Measurements from ENCODE around the gene NUP160.
"Not testable (repeated sequence)": the region's sequence is repeated elsewhere in the genome, so short reads cannot be mapped to it uniquely, and the experiment has no call there.

Gene NUP160

DNA sequence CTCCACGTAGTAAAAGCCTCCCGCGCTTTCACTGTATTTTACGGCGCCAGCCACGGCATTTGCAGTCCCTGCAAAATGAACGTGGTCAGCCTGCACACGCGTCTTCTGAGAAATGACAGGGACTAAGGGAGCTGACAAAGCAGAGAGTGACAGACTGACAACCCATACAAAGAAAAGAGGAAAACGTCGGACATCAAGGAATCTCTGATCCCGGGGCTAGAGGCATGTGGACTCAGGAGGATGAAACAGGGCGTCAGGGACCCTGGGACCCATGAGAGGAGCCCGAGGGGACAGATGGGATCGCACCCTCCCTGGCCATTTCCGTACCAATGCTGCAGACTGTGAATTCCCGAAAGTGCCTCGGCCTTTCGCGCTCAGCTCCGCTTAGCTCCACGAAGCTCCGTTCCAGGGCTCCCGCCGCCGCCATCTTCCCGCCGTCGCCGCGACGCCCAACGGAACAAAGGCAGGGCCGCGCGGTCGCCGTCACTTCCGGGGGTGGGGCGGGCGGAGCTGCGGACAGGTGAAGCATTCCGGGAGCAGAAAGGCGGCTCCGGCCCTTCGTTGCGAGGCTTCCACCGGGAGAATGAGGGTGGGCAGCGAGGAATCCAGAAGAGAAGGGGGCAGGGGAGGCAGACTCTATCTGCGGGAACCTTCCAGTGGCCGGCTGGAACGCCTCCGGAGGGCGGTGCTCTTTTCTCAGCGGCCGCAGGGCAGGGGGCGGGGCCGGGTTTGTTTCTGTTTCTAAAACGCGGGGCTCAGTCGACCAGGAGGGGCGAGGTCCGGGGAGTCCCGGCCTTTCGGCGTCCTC is at the start of gene NUP160:
NUP160 (minus strand) TSS at position 459 of the 808 bp plus-strand sequence; CDS start at position 427, 32 bp downstream.
- peak; percentile 84 for DNase-seq

GRCh38 chr11:47896199-47896598 is 48.0 kb upstream of the NUP160 start:
- no peak for DNase-seq

GRCh38 chr11:47895035-47895434 is 46.9 kb upstream of the NUP160 start:
- no peak for DNase-seq

GRCh38 chr11:47892546-47893276 is 44.6 kb upstream of the NUP160 start:
- not testable (repeated sequence) for DNase-seq

DNA sequence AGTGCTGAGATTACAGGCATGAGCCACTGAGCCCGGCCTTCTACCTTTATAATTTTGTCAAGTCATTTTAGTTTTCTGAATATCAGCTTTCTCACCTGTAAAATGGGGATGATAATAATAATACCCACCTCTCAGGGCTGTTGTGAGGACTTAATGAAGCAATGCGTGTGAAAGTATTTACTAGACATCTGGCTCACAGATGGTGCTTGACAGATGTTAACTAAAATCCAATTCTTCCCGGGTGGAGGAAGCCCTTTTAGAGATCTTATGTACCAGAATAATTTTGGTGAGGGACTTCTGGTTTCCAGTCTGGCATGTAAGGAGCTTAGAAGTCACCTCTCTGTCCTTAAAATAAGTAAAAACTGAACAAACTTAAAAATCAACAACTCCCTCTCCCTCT is 43.7 kb upstream of the NUP160 start:
- no peak for DNase-seq

DNA sequence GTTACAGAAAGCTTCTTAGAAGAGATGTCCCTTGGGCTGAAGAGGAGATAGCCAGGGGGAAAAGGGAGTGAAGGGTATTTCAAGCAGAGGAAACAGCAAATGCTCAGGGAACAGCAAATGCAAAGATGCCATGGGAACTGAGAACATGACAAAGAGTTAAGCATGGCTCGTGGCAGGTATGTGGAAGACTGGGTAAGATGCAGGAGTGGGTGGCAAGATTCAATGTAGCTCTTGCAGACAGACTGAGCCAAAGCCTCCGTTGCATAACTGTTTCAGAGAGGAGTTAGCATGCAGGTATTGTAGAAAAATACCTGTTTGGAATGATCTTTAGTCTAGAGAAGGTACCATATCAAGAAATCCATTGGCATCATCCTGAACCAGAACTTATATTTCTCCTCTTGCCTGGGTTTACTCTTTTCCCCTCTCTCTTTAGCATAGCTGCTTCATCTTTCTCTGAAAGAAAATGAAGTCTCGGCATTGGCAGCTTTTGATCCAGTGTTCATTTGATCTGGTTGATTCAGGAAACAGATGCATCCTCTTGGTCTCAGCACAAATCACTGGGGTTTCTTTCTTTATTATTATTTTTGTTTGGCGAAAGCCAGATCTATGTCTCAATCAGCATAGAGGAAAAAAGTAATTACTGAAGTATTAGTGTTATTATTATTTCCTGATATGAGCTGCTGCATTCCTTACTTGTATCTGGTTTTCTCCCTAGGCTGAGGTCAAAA is 41.7 kb upstream of the NUP160 start:
- DNase-seq: peak; percentile 20

- no peak for DNase-seq
Observed at GRCh38 chr11:47887910-47888569, 39.9 kb upstream of the NUP160 start.

DNA sequence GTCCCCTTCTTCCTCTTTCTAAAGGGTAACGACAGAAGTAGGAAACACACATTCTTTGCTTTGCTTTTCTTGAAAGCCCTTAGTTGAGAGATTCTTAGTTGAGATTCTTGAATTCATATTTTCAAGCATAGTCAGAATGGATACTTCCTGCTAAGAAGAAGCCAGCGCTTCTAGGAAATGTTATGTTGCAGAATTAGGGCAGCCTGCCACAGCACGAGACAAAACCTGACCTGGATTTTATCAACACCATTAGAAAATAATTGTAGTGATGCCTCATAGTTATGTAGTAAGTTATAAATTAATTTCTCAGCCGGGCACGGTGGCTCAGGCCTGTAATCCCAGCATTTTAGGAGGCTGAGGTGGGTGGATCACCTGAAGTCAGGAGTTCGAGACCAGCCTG is 37.9 kb upstream of the NUP160 start:
- DNase-seq: peak; percentile 33

- DNase-seq: not testable (repeated sequence)
Observed at GRCh38 chr11:47882437-47882836, 34.3 kb upstream of the NUP160 start.

- DNase-seq: no peak
Observed at GRCh38 chr11:47881145-47881544, 33.0 kb upstream of the NUP160 start.

- no peak for DNase-seq
Observed at GRCh38 chr11:47879259-47880158, 31.4 kb upstream of the NUP160 start.

DNA sequence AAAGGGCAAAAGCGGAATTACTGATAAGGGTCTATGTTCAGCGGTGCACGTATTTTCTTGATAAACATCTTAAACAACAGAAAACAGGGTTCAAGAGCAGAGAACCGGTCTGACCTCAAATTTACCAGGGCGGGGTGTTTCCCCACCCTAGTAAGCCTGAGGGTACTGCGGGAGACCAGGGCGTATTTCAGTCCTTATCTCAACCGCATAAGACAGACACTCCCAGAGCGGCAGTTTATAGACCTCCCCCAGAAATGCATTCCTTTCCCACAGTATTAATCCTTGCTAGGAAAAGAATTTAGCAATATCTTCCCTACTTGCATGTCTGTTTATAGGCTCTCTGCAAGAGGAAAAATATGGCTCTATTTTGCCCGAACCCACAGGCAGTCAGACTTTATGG is 27.7 kb upstream of the NUP160 start:
- not testable (repeated sequence) for DNase-seq

DNA sequence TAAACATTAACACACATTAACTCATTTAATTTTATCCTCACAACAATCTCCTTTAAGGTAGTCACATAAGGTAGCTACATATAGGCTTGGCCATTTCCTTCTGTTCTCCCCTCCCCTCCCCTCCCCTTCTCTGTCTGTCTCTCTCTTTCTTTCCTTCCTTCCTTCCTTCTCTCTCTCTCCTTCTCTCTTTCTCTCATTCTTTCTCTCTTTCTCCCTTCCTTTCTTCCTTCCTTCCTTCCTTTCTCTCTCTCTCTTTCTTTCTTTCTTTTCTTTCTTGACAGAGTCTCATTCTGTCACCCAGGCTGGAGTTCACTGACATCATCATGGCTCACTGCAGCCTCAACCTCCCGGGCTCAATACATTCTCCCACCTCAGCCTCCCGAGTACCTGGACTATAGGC is 22.3 kb upstream of the NUP160 start:
- DNase-seq: no peak

DNA sequence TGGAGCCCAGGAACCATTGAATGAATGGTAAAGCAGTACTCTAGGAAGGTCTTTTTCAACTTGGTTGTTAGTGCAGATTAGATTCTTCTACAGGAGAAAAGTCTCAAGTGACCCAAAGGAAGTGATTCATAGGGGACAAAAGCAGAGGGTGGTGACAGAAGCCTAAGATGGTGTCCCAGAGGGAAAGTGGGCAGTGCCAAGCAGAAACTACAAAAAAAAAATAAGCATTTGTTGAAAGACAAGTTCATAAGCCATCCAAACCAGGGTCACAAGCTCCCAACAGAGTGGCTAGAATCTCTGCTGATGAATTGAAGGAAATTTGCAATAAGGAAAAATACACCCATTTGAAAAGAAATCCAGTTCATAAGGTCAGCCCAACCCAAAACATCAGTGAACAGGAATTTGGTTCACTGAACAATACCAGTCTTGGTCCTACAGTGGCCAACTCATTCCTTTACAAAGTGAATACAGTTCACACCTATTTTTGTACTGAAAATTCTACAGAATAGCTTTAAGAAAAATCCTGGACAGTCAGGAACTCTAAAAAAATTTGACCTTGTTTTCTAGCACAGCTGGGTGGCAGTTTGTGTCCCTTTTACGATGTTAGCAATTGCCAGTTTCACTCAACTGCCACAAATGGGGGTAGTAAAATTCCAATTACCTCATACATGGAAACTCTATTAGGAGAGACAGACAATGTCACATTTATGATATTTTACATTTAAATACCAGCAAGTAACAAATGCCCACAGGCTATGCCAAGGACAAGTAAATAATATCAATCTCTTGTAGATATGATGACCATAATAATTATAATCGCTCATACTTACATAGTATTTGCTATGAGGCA is 21.6 kb upstream of the NUP160 start:
- no peak for DNase-seq

- DNase-seq: no peak
Observed at GRCh38 chr11:47867823-47868222, 19.7 kb upstream of the NUP160 start.

- DNase-seq: not testable (repeated sequence)
Observed at GRCh38 chr11:47866892-47867291, 18.7 kb upstream of the NUP160 start.

DNA sequence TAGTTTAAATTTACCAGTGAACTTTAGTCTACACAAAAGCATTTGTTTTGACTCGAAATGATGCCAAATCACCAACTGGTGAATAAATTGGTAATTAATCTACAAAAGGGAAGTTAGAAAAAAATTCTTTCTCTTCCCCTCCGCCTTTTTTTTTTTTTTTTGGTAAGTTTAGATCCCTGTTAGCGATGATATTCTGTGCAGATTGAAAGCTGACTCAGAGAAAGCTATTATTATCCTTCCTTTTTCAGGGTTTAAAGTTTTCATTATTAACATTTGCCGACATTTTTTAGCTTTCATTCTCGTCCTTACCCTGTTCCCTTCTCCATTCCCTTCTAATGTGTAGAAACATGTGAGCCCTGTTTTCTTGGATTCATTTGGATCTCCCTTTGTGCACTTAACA is 16.8 kb upstream of the NUP160 start:
- DNase-seq: no peak

- no peak for DNase-seq
Observed at GRCh38 chr11:47863898-47864430, 15.8 kb upstream of the NUP160 start.

DNA sequence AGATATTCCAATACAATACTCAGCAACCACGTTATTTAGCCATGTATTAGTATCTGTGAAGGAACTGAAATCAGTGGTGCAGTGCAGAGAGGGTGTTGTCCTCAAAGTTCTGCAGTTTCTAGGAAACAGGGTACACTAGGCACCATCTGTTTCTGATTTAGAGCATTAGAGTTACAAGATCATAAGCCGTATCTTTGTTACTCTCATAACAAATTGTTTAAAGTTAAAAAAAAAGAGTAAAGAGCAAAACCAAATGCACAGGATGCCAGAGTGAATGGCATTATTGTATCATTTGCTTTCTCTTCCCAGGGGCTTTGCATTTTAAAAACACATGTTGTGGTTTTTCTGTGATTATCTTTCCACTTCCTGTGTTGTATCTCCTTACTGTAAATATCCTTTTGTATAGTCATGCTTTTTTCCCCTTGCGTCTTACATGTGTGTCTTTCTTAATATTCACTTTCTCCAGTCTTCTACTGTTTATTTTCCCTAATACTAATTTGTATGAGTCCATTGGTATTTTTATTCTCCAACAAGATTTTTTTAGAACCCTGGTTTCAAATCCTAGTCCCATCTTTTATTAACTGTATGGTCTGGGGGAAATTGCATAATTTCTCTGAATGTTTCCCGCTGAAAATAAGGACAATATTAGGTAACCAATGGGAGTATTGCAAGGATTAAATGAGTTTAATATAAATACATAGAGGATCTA is 15.2 kb upstream of the NUP160 start:
- peak; percentile 50 for DNase-seq

DNA sequence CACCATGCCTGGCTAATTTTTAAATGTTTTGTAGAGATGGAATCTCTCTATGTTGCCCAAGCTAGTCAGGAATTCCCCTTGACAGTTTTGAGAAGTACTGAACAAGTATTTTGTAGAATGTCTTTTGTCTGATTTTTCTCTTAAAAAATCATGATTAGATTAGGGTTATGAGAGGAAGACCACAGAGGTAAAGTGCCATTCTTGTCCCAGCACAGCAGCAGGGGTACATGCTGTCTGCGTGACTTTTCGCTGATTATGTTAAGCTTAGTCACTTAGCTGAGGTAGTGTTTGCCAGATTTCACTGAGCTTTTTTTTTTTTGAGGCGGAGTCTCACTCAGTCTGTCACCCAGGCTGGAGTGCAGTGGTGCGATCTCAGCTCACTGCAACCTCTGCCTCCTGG is 13.6 kb upstream of the NUP160 start:
- no peak for DNase-seq
